ENCODE results near the gene ZNRF1. TPM values are rescaled to one million over a fixed set of nuclear protein-coding genes. Genes with fewer than 3 reads are reported as not detected.

ZNRF1 gene
- total RNA-seq, 1 experiment from 2014 or later = 52.3 TPM

- Histone ChIP-seq H3K4me1 (ENCODE audit: control insufficient read depth, insufficient read depth, low read length) (peaks cover 26% of the 10 kb centered on the region), H3K9me3 (ENCODE audit: control insufficient read depth, insufficient read depth, low read depth, low read length) (no peaks in the 10 kb centered on the region), H3K27ac (ENCODE audit: low read length) (no peak overlapping the region), H3K36me3 (ENCODE audit: control insufficient read depth, insufficient read depth, low read length) (no peaks in the 10 kb centered on the region), H3K27me3 (ENCODE audit: control insufficient read depth, insufficient read depth, low read length) (no peaks in the 10 kb centered on the region), H3K4me3 (ENCODE audit: low read depth in 2 of 2, low read length in 2 of 2) (no peak overlapping the region)
- CTCF ChIA-PET = interaction anchor here (0.5 kb wide), 1 partner anchor 21 kb away, joined by 3 read pairs; the partner anchor contains the start of gene WDR59
- ATAC-seq = no peak
- POLR2A ChIA-PET = no interaction called here
- DNase-seq (ENCODE audit: low read depth, low spot score) = no peak
- BruUV-seq (replicated peaks) = no TSS peak
- TF ChIP-seq, protein P1, sequence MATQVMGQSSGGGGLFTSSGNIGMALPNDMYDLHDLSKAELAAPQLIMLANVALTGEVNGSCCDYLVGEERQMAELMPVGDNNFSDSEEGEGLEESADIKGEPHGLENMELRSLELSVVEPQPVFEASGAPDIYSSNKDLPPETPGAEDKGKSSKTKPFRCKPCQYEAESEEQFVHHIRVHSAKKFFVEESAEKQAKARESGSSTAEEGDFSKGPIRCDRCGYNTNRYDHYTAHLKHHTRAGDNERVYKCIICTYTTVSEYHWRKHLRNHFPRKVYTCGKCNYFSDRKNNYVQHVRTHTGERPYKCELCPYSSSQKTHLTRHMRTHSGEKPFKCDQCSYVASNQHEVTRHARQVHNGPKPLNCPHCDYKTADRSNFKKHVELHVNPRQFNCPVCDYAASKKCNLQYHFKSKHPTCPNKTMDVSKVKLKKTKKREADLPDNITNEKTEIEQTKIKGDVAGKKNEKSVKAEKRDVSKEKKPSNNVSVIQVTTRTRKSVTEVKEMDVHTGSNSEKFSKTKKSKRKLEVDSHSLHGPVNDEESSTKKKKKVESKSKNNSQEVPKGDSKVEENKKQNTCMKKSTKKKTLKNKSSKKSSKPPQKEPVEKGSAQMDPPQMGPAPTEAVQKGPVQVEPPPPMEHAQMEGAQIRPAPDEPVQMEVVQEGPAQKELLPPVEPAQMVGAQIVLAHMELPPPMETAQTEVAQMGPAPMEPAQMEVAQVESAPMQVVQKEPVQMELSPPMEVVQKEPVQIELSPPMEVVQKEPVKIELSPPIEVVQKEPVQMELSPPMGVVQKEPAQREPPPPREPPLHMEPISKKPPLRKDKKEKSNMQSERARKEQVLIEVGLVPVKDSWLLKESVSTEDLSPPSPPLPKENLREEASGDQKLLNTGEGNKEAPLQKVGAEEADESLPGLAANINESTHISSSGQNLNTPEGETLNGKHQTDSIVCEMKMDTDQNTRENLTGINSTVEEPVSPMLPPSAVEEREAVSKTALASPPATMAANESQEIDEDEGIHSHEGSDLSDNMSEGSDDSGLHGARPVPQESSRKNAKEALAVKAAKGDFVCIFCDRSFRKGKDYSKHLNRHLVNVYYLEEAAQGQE (IDR thresholded peaks at IDR 0.05; ENCODE audit: insufficient read depth in 1 of 2, low read depth in 2 of 2, low read length in 1 of 2) = no peak
- no peak for TF ChIP-seq TCF7L2 (IDR thresholded peaks at IDR 0.05; ENCODE audit: low read depth, low read length)
- TF ChIP-seq SIN3A (IDR thresholded peaks at IDR 0.05; ENCODE audit: borderline replicate concordance, insufficient read depth, low read depth, low read length) = no peak
- no peak for TF ChIP-seq CTCF (IDR thresholded peaks at IDR 0.05)
- TF ChIP-seq POLR2AphosphoS5 (IDR thresholded peaks at IDR 0.05; ENCODE audit: low read depth, low read length) = no peak
- intact Hi-C loops (cut with micrococcal nuclease; ENCODE audit: unreplicated experiment) (no loop called here), in situ Hi-C loops (cut with HindIII; ENCODE audit: low pct_unique_long_range_greater_than_20kb, low sequenced_read_pairs) (no loop called here)
Observed at GRCh38 chr16:75005697-75006096, 6.9 kb downstream of the ZNRF1 start.

GRCh38 chr16:75007443-75007842, 8.6 kb downstream of the ZNRF1 start:
- BruUV-seq (replicated peaks) = no TSS peak
- Histone ChIP-seq H3K27me3 (ENCODE audit: control insufficient read depth, insufficient read depth, low read length) (no peaks in the 10 kb centered on the region), H3K9me3 (ENCODE audit: control insufficient read depth, insufficient read depth, low read depth, low read length) (no peaks in the 10 kb centered on the region), H3K4me1 (ENCODE audit: control insufficient read depth, insufficient read depth, low read length) (peaks cover 29% of the 10 kb centered on the region), H3K4me3 (ENCODE audit: low read depth in 2 of 2, low read length in 2 of 2) (no peak overlapping the region), H3K27ac (ENCODE audit: low read length) (no peak overlapping the region), H3K36me3 (ENCODE audit: control insufficient read depth, insufficient read depth, low read length) (no peaks in the 10 kb centered on the region)
- ATAC-seq = no peak
- intact Hi-C loops (cut with micrococcal nuclease; ENCODE audit: unreplicated experiment) (no loop called here), in situ Hi-C loops (cut with HindIII; ENCODE audit: low pct_unique_long_range_greater_than_20kb, low sequenced_read_pairs) (no loop called here)
- no peak for DNase-seq (ENCODE audit: low read depth, low spot score)
- ChIA-PET POLR2A (interaction anchor here (0.6 kb wide), 1 partner anchor 64 kb away, joined by 8 read pairs; no protein-coding TSS in a partner anchor), CTCF (no interaction called here)
- TF ChIP-seq POLR2AphosphoS5 (IDR thresholded peaks at IDR 0.05; ENCODE audit: low read depth, low read length) = no peak
- no peak for TF ChIP-seq CTCF (IDR thresholded peaks at IDR 0.05)
- TF ChIP-seq SIN3A (IDR thresholded peaks at IDR 0.05; ENCODE audit: borderline replicate concordance, insufficient read depth, low read depth, low read length) = no peak
- TF ChIP-seq TCF7L2 (IDR thresholded peaks at IDR 0.05; ENCODE audit: low read depth, low read length) = no peak
- TF ChIP-seq, protein P1 (IDR thresholded peaks at IDR 0.05; ENCODE audit: insufficient read depth in 1 of 2, low read depth in 2 of 2, low read length in 1 of 2) = no peak
